Measurements from ENCODE around the gene MYO7A.

The MYO7A gene

GRCh38 chr11:77125695-77126094 lies 2.4 kb upstream of the MYO7A start:
- TF ChIP-seq CTCF (IDR thresholded peaks at IDR 0.05; ENCODE audit: unreplicated experiment in 3 of 3): no peak
- H3K27me3 Mint-ChIP-seq (ENCODE audit: low read depth): peaks cover 15% of the 10 kb centered on the region
- H3K27ac Mint-ChIP-seq: no peak overlapping the region
- H3K4me1 Mint-ChIP-seq: peaks cover 34% of the 10 kb centered on the region
- no peak overlapping the region for H3K4me3 Mint-ChIP-seq
- H3K9me3 Mint-ChIP-seq: no peaks in the 10 kb centered on the region
- H3K36me3 Mint-ChIP-seq (ENCODE audit: low read depth): peaks cover 14% of the 10 kb centered on the region

GRCh38 chr11:77126156-77126775 lies 1.8 kb upstream of the MYO7A start:
- H3K27ac Mint-ChIP-seq: peak overlapping the region in 2 of 3 experiments; percentile 12 to 34
- TF ChIP-seq CTCF (IDR thresholded peaks at IDR 0.05; ENCODE audit: unreplicated experiment in 3 of 3): no peak
- peaks cover 8% of the 10 kb centered on the region for H3K36me3 Mint-ChIP-seq (ENCODE audit: low read depth)
- H3K4me3 Mint-ChIP-seq: peak overlapping the region; percentile 57 to 59 (median 57)
- no peaks in the 10 kb centered on the region for H3K9me3 Mint-ChIP-seq
- peaks cover 15% of the 10 kb centered on the region for H3K27me3 Mint-ChIP-seq (ENCODE audit: low read depth)
- peaks cover 37% of the 10 kb centered on the region for H3K4me1 Mint-ChIP-seq

- H3K27me3 Mint-ChIP-seq (ENCODE audit: low read depth): peaks cover 15% of the 10 kb centered on the region
- no peak for TF ChIP-seq CTCF (IDR thresholded peaks at IDR 0.05; ENCODE audit: unreplicated experiment in 3 of 3)
These were observed 1.2 kb upstream of the MYO7A start for GRCh38 chr11:77126861-77127234.

GRCh38 chr11:77127235-77127911 lies 673 bp upstream of the MYO7A start:
- H3K9me3 Mint-ChIP-seq: no peaks in the 10 kb centered on the region
- peaks cover 18% of the 10 kb centered on the region for H3K27me3 Mint-ChIP-seq (ENCODE audit: low read depth)
- peaks cover 8% of the 10 kb centered on the region for H3K36me3 Mint-ChIP-seq (ENCODE audit: low read depth)
- peaks cover 43% of the 10 kb centered on the region for H3K4me1 Mint-ChIP-seq
- peak overlapping the region; percentile 38 to 83 (median 41) for H3K27ac Mint-ChIP-seq
- peak; percentile 100 for TF ChIP-seq CTCF (IDR thresholded peaks at IDR 0.05; ENCODE audit: unreplicated experiment in 3 of 3)
- H3K4me3 Mint-ChIP-seq: peak overlapping the region; percentile 58 to 83 (median 80)

More at GRCh38 chr11:77126861-77127234, 1.2 kb upstream of the MYO7A start:
- Mint-ChIP-seq H3K27ac (no peak overlapping the region), H3K4me1 (peaks cover 40% of the 10 kb centered on the region), H3K36me3 (ENCODE audit: low read depth) (peaks cover 8% of the 10 kb centered on the region), H3K4me3 (peak overlapping the region; percentile 57 to 80 (median 58)), H3K9me3 (no peaks in the 10 kb centered on the region)

GRCh38 chr11:77129069-77129841 lies 1.2 kb downstream of the MYO7A start:
- Mint-ChIP-seq H3K9me3 (no peaks in the 10 kb centered on the region), H3K4me1 (peaks cover 43% of the 10 kb centered on the region), H3K27me3 (ENCODE audit: low read depth) (peaks cover 13% of the 10 kb centered on the region), H3K4me3 (peak overlapping the region in 2 of 3 experiments; percentile 29 to 66), H3K36me3 (ENCODE audit: low read depth) (peaks cover 2% of the 10 kb centered on the region), H3K27ac (no peak overlapping the region)
- no peak for TF ChIP-seq CTCF (IDR thresholded peaks at IDR 0.05; ENCODE audit: unreplicated experiment in 3 of 3)
